Placental epithelial cell (primary cell): ENCODE results near the gene SLC41A2. TPM values are rescaled to one million over a fixed set of nuclear protein-coding genes. Genes with fewer than 3 reads are reported as not detected.

Experiments
- total RNA-seq: library from RNA; depleted of rRNA; stranded (reverse); fragments of >200 nt; gene quantifications from 2 replicates; pipeline ENCODE4 v1.2.3, GENCODE V29; 2012

The SLC41A2 gene, protein sequence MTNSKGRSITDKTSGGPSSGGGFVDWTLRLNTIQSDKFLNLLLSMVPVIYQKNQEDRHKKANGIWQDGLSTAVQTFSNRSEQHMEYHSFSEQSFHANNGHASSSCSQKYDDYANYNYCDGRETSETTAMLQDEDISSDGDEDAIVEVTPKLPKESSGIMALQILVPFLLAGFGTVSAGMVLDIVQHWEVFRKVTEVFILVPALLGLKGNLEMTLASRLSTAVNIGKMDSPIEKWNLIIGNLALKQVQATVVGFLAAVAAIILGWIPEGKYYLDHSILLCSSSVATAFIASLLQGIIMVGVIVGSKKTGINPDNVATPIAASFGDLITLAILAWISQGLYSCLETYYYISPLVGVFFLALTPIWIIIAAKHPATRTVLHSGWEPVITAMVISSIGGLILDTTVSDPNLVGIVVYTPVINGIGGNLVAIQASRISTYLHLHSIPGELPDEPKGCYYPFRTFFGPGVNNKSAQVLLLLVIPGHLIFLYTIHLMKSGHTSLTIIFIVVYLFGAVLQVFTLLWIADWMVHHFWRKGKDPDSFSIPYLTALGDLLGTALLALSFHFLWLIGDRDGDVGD
- 2.0 and 6.3 TPM in 2 replicates for total RNA-seq

DNA sequence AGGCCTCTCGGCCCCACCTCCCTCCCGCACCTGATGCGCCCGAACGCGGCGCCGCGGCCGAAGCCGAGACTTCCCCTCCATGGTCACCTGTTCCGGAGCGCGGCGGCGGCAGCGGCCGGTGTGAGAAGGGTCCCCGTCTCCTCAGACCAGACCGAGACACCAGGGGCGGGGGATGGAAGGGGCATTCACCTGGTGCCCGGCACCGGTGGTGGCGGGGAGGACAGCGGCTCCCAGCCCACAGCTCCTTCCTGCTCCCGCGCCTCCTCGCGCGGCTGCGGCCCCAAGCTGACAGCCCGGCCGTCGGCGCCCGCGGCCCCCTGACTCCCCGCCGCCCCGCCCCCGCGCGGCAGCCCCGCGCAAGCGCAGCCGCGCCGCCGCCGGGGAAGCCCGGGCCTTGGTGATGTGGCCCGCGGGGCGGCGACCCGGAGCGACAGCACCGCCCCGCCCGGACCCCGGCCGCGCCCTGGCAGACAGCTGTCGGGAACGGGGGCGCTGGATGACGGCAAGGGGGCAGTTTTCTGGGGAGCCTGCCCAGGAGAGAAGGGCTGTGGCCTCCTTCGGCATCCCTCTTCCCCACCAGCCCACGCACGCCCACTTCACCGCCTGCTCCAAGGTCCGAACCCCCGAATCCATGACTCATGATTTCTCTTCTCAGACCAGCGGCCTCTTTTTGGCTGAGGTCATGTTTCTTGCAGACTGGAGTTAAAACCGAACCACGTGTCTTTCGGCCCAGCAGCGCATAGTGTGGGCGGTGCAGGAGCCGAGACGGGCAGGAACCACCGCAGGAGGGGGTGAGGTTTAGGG, at the start of gene SLC41A2:
Gene SLC41A2, minus strand, starts transcription at position 290 of the 804 bp plus-strand sequence. CDS start 29,763 bp downstream, outside the sequence.

DNA sequence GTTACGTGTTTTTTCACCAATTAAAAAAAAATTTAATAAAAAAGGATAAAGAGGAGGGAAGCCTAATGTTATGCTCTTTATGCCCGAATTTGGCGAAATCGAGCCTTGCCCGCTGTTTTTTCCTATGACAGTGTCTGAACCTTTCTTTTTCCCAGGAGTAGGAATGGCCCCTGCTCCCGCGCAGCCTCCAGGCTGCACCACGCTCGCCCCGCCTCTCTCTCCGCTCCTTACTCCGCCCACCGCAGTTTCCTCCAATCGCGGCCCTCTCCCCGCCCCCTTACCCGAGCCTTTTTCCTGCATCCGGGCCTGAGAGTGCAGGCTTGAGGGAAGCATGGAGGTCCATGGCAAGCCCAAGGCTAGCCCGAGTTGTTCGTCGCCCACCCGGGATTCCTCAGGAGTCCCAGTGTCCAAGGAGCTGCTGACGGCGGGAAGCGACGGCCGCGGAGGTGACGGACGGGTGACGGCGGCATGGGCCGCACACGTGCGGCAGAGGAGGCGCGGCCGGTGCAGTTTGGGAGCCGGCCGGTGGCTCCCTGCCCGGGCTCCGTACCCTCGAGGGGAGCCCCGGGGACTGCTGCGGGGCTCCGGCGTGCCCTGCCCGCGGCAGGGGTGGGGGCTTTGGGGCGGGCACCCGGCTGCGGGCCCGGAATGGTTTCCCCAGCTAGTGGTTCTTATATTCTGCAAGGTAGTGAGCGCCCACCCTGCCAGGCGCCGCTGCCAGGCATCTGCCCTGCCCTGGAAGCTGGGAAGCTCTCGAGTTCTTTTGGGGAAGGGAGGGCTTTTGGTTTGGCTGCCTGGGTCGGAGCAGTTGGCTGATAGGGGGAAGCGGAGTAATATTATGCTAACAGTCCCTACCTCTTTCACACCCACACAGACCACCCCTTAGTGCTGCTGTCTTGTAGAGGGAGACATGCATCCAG, 28.2 kb upstream of the SLC41A2 start, which contains the start of gene NOPCHAP1:
Gene NOPCHAP1, plus strand, starts transcription at position 295 of the 920 bp plus-strand sequence. Its CDS starts 37 bp downstream, at position 332.

Other genes with a start within 250 kb of the SLC41A2 start
- 1.6 and 2.9 TPM in 2 replicates for gene NOPCHAP1, start 28.0 kb upstream of the SLC41A2 start, total RNA-seq
- gene ALDH1L2, start 126.2 kb upstream of the SLC41A2 start, total RNA-seq, result 3.9 and 6.8 TPM in 2 replicates
- gene WASHC4, start 149.4 kb upstream of the SLC41A2 start, total RNA-seq, result 84.0 and 110 TPM in 2 replicates